Measurements from ENCODE around the gene MT3.
A peak's percentile ranks its signal among the peaks of the same experiment; 100 is the strongest.
"Not testable (repeated sequence)": the region's sequence is repeated elsewhere in the genome, so short reads cannot be mapped to it uniquely, and the experiment has no call there.

MT3 gene

DNA sequence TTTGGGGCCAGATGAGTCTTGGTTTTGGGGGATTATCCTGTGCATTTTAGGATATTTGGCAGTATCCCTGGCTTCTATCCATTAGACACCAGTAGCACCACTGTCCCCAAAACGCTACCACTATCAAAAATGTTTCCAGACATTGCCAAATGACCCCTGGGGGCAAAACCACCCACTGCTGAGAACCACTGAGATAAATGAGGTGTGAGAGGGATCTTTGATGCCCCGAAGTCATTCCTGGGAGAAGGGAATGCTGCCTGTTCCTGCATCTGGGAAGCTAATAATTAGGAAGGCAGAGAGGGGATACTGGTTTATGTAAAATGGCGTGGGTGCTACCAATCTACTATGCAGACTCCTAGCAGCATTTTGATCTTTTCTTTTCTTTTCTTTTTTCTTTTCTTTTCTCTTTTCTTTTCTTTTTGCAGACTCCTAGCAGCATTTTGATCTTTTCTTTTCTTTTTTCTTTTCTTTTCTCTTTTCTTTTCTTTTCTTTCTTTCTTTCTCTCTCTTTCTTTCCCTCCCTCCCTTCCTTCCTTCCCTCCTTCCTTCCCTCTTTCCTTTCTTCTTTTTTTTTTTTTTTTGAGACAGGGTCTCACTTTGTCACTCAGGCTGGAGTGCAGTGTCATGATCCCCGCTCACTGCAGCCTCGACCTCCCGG, 8.8 kb upstream of the MT3 start:
- no peak for DNase-seq

DNA sequence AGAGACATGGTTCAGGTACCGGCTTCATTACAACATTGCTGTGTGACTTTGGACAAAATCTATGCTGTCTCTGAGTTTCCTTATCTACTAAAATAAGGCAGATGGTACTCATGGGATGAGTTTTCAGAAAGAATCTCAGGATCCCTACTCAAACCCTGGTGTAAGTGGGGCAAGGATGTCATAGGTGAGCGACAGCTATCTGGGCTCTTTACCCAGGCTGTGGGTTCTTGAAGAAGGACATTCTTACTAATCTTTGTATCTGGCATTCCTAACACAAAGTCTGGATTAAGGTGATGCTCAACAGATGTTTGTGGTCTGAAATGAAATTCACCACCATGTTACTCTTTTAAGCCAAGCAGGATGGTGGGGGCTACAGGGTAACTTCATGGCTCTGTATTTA, 6.4 kb upstream of the MT3 start:
- DNase-seq: not testable (repeated sequence)

DNA sequence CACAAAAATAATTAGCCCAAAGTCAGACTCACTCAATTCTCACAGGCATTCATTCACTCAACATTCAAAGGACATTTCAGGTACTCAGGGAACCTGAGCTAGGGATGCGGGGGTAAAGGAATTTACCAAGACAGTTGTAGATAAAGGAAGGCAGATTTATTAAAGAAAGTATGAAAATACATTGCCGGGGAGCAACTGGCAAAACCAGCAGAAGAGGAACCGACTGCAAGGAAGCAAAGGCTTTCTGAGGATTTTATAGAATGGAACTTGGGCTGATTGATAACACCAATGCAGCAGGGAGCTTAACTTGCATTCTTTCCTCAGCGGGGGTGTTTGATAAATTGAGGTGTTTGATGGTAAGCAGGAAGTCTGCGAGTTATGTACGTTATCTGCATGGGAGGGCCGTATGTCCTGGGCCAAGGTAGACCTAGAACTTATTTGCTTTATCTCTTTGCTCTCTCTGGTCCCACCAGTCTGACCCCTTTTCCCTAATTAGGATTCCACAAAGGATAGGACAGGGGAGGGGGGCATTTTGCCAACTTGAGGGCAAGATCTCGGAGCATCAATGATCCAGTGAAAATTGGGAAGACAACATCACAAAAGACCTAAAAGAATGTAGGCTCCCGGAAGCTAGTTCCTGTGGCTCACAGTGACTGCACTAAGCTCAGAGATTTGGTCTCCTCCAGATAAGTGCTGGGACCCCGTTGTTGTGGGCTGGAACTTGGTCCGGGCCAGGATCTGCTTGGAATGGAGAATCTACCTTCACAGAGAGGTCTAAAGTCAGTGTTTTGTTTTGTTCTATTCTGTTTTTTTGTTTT, 5.8 kb upstream of the MT3 start:
- DNase-seq: no peak

DNA sequence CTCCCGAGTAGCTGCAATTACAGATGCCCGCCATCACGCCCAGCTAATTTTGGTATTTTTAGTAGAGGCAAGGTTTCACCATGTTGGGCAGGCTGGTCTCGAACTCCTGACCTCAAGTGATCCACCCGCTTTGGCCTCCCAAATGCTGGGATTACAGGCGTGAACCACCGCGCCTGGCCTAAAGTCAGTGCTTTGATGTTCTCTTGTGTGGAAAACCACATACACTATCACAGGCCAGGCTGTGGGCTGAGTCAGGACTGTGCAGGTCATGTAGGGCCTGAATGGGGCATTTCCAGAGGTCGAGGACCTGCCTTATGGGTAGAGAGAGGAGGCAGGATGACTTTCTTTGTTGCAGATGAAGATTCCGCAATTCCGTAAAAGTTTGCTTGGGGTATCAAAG, 5.1 kb upstream of the MT3 start:
- no peak for DNase-seq

DNA sequence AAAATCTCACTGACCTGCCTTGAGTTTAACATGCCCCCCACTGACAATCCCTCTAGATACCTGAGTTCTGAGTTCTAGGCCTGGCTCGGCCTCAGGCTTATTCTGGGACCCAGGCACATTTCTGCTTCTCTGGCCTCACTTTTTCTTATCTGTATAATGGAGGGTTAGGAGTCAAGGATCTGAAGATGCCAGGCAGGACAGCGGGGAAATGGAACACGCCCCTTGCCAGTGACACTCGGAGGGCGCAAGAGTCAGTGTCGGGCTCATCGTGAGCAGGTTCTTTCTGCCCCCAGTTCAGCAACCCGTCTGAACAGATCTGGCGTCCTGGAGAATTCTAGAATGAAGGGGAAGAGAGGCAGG, 567 bp upstream of the MT3 start:
- DNase-seq: no peak

DNA sequence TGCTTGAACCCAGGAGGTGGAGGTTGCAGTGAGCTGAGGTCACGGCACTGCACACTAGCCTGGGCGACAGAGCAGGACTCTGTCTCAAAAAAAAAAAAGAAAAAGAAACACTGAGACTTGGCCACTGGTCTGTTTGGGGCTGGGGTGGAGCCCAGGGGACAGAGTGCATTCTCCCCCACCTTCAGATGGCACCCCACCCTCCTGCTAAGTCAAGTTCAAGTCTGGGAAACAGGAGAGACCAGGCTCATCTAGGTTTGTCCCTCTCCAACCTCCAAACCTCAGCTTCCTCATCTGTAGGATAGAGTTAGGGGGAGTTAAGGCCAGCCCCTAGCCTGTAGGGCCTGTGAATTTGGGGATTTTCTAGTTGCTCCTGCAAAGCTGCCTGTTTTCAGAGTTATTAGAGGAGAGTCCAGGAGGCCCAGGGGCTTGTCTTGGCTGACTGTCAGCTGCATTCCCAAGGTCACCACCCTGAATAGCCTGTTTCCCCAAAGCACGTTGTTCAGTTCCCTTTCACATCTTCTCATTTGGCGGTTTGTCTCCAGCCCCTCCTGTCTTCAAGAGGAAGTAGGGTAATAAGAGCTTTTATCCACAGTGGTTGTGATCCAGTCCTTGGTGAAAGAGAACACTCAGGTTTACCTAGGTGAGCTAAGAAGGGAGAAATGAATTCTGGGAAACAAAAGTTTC, 2.2 kb downstream of the MT3 start:
- no peak for DNase-seq

DNA sequence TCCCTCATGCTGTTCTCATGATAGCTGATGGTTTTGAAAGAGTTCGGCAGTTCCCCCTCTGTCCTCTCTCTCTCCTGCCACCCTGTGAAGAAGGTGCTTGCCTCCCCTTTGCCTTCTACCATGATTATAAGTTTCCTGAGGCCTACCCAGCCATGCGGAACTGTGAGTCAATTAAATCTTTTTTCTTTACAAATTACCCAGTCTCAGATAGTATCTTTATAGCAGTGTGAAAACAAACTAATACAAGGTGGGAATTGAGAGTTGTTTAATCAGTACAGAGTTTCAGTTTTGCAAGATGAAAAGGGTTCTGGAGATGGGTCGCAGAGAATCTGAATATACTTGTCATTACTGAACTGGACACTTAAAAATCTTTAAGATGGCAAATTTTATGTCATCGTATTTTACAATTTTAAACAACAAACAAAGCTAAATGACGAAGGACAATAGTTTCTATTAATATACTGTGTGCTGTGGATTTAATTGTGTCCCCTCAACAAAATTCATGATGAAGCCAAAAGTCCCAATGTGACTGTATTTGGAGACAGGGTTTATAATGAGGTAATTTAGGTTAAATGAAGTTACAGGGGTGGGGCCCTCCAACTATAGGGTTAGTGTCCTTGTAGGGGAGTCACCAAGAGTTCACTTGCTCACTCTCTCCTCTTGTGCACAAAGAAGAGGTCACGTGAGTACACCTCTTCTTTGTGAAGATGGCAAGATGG, 4.4 kb downstream of the MT3 start:
- no peak for DNase-seq

DNA sequence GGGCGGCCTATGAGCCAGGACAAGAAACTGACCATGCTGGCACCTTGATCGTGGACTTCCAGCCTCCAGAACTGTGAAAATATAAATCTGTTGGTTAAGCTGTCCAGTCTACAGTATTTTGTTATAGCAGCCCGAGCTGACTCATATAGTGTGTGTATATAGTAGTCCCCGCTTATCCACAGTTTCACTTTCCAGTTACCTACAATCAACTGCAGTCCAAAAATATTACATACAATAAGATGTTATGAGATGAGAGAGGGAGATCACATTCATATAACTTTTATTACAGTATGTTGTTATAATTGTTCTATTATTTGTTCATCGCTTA, 4.9 kb downstream of the MT3 start:
- DNase-seq: no peak

DNA sequence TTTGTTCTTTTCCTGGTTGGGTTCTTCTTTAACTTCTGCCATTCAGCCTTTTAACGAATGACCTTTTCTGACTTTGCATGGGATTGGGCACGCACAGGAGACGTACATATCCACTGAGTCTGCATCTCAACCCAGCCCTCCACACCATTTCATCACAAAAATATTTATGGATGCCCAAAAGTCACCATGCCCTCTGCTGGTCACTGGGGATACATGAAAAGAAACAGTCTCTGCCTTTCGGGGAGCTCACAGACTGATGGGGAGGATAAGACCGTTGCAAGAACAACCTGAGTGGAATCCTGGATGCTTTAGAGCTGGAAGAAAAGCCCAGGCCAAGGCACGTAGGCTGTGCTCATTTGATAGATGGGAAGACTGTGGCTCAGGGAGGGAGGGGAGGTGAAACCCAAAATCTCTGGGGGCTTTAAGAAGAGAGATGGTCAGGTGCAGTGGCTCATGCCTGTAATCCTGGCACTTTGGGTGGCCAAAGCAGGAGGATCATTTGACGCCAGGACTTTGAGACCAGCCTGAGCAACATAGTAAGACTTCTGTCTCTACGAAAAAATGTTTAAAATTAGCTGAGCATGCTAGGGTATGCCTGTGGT, 11.2 kb downstream of the MT3 start:
- peak; percentile 0 for DNase-seq

DNA sequence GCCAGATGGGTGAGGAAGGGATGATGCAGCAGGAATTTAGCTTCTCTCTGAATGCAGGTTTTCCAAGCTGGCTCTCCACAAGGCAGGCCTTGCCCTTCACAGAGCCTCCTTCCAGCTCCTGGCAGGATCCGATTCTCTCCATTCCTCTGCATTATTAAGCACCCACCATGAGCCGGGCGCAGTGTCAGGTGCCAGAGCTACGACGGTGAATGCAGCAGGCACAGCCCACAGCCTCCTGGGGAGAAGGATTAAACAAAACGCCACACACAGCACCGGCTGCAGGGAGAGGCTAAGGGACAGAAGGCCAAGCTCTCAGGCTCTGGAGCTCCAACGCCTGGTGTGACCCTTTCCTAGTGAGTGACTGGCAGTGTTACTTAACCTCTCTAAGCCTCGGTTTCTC, 12.0 kb downstream of the MT3 start:
- no peak for DNase-seq

DNA sequence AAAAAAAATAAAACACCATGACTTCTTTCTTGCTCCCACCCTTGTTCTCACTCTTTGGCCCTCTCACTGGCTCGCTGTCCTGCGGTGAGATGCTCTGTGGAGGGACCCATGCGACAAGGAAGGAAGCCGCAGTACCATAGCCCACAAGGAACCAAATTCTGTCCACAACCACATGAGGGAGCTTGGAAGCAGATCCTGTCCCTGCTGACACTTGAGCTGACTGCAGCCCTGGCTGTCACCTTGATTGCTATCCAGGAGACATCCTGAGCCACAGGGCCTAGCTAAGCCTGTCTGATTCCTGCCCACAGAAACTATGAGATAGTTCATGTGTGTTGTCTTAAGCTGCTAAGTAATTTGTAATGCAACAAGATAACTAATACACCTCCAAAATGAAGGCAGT, 14.3 kb downstream of the MT3 start:
- DNase-seq: no peak

DNA sequence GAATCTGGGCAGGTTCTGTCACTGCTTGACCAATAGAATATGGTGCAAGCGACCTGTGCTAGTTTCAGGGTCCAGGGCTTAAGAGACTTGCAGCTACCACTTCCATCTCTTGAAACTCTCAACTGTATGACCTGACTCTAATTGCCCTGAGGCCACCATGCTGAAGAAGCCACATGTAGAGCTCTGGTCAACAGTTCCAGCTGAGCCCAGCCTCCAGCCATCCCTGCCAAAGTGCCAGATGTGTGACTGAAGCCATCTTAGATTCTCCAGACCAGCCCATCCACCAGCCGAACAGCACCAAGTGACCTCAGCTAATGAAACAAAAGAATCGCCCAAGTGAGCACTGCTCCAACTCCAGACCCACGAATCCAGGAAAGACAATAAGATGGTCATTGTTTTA, 15.6 kb downstream of the MT3 start:
- no peak for DNase-seq

DNA sequence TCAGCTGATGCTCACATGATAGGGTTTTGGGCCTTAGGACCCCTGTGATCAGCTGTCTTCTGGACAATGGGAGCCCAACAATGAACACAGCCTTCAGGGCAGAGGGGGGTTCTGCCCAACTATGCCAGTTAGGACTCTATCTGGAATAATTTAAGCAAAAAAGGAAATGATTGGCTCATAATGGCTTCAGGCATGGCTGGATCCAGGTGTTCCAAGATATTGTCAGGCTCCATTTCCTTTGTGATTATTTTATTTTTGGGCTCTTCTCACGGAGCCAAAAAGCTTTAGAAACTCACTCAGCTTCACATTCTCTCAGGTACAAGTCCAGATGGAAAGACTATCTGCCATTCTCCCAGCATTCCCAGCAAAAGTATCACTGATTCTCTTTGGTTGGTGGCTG, 16.1 kb downstream of the MT3 start:
- no peak for DNase-seq

DNA sequence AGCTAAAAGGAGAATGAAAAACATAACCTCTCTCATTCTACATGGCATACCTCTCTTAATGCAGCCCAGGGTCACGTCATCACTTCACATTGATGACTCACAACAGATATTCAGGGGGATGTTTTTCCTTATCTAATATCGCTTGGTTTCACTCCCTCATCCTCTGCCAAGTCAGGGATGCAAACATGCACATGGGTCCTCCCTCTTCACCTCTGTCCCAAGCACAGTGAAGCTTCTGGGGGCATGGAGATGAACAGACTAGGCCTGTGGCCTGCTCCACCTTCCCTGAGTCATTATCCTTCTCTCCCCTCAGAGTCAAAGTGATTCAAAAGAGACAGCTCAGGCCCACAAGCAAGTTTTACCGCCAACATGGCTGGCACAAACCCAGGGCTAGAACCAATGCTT, 16.7 kb downstream of the MT3 start:
- no peak for DNase-seq

DNA sequence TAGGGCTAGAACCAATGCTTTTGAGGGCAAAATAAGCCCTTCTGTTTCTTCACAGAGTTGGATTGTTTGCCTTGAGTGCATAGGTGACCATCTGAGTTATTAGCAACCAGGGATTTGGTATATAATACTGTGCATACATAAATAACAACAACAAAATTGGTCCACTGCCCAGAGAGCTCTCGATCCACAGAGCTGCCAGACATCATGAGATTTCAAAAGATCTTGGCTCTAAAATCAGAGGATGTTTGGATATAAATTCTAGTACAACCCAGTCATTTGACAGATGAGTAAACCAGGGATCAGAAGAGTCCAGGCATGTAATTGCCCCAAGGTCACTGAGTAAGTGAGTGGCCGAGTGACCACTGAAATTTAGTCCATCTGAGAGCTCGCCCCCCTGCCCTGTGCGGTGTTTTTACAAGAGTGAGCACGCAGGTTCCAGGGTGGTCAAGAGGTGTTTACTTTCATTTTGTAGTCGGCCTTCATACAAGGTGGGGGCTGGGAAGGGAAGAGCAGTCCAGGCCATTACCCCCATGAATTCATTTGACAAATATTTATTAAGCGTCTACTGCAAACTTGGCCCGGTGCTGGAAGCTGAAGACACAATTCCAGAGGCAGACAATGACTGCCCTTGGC, 17.3 kb downstream of the MT3 start:
- DNase-seq: no peak

DNA sequence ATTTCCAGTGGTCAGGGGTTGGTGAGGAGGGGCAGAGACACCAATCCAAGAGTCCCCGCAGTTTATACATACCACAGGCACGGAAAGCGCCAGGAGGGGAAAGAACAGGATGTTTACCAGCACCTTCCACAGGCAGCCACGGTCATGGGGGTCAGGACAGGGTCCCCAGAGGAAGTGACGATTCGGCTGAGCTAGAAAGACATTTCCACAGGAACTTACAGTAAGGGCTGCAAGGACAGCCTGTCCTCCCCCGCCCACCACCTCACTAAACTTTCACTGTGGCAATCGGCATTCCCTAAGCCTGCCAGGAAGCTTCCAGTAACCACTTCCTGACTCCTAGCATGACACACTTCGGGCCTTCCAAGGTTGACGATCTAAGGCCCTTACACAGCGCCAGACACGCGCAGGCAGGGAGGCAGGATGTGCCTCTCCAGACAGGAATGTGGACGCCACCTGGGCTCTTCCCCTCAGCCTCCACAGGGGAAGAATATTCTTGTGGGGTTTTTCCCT, 17.8 kb downstream of the MT3 start:
- no peak for DNase-seq

DNA sequence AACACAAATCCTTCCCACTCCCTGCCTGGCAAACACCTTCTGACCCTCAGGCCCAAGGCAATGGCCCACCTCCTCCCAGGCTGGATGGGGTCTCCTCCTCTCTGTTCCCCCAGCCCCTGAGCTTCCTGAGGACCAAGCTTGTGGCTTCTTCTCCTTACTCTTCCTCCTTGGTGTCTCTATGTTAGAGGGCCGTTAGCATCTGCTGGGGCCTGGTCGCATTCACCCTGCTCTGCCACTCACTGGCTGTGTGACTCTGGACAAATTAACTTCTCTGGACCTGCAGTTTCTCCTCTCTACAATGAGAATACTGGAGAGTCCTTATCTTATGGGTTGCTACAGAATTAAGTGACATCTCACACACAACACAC, 18.3 kb downstream of the MT3 start:
- no peak for DNase-seq

DNA sequence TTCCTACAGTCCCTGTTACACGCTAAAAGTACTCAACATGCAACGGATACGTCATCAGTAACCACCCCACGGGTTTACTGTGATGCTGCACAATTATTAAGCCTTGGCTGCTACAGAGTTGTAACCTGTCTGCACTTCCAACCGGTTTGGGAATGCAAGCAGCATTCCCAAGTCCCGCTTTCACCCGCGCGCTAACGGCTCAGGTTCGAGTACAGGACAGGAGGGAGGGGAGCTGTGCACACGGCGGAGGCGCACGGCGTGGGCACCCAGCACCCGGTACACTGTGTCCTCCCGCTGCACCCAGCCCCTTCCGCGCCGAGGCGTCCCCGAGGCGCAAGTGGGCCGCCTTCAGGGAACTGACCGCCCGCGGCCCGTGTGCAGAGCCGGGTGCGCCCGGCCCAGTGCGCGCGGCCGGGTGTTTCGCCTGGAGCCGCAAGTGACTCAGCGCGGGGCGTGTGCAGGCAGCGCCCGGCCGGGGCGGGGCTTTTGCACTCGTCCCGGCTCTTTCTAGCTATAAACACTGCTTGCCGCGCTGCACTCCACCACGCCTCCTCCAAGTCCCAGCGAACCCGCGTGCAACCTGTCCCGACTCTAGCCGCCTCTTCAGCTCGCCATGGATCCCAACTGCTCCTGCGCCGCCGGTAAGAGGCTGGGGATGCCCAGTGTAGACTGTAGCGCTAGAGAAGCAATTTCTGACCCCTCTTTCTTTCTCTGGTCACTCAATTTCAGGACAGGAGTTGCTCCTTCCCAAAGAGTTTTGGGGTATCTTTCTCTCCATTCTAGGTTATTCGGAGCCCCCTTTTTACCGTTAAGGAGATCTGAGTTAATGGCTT, 18.9 kb downstream of the MT3 start, which contains the start of gene MT2A:
Gene MT2A, plus strand, starts transcription at position 542 of the 833 bp plus-strand sequence. Its CDS starts 72 bp downstream, at position 614.
- peak; percentile 79 for DNase-seq

DNA sequence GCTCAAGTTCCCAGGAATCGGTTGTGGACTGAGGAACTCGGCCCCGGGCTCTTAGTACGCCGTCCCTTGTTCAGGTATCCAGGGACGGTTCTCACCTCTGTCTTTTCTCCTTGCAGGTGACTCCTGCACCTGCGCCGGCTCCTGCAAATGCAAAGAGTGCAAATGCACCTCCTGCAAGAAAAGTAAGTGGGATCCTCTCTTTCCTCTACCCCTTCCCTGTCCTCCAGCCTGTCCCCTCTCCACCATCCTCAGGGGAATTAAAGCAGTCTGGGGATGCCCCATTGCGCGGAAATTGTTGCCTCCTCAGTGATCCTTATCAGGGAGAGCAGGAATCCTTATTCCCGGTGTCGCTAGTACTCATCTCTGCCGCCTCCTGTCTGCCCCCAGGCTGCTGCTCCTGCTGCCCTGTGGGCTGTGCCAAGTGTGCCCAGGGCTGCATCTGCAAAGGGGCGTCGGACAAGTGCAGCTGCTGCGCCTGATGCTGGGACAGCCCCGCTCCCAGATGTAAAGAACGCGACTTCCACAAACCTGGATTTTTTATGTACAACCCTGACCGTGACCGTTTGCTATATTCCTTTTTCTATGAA, 19.6 kb downstream of the MT3 start:
- no peak for DNase-seq

DNA sequence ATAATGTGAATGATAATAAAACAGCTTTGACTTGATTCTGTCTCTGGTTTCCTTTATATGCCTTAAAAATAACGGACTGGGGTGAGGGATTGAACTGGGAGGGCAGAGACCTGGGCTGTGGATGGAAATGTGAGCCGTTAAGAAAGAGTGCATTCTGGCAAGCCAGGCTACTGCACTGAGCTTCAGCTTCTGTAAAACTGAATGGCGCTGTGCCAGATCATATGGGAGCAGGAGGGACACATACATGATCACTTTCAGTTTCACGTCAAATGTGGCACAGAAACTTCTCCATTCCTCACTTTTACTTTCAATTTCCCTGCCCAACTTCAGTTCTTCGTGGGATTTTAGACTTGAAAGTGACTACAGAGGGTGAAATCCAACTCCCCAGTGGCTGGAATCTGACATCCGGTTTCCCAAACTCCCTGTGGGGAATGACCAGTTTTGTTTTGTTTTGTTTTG, 20.2 kb downstream of the MT3 start:
- peak; percentile 32 for DNase-seq

DNA sequence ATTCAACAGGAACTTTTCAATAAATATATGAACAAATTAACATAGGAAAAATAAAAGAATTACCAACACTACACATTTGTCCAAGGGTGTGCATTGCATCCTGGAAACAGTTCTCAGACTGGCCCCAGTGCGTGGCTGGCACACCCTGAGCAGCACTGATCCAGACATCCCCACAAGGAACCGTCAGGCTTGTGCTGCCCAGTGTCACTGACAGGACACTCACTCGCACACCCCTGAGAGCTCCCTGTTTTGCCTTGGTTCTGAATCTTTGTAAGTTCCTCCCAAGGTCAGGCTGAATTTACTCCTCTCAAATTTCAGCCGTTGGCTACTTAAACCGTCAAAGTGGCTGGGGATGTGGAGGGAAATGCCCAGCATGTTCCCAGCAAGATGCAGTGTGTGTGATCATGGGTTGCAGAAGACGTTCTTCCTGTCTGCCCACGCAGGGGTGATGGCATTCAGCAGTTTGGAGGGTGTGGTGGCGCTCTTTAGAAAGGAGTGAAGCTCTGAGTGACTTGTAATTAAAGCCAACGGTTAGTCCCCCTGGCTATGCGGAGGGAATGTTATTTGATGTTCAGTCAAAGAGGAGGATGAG, 20.8 kb downstream of the MT3 start:
- peak; percentile 4 for DNase-seq

Measured in NCI-H748 treated with DMSO at 0.1 percent for 48 hours (cell line).